ENCODE data around the gene CYP2E1.
"Not testable (repeated sequence)": the region's sequence is repeated elsewhere in the genome, so short reads cannot be mapped to it uniquely, and the experiment has no call there.

CYP2E1 gene

GRCh38 chr10:133577037-133577436, 49.9 kb downstream of the CYP2E1 start:
- DNase-seq = not testable (repeated sequence)

All from NCI-H1436 treated with DMSO at 0.1 percent for 48 hours (cell line).